Liver (tissue), 9 donors: ENCODE data around the gene VPS26C. TPM values are rescaled to one million over a fixed set of nuclear protein-coding genes. Genes with fewer than 3 reads are reported as not detected.

Source experiments
- DNase-seq: peaks from one replicate; pipeline ENCODE4 v3.0.0-alpha.2; 2017; ENCODE audit warnings: low spot score
- H3K27ac ChIP-seq, 2 donors: one replicate each; pipeline ENCODE4 v1.7.0; 2013; ENCODE audit warnings: inconsistent platforms in 2 of 2, low read length in 2 of 2, control low read depth in 1 of 2, low read depth in 1 of 2, mild to moderate bottlenecking in 1 of 2
- H3K27me3 ChIP-seq, 4 donors: one replicate each; pipeline versions ENCODE4 v1.6.1 to v1.7.0; 2013; ENCODE audit warnings: low read length in 3 of 4, inconsistent platforms in 1 of 4, mild to moderate bottlenecking in 1 of 4, moderate library complexity in 1 of 4; ENCODE audit not compliant: control insufficient read depth in 4 of 4, insufficient read depth in 4 of 4
- H3K36me3 ChIP-seq, 4 donors: one replicate each; pipeline versions ENCODE4 v1.6.1 to v1.7.0; 2013; ENCODE audit warnings: low read length in 3 of 4, mild to moderate bottlenecking in 3 of 4, low read depth in 1 of 4, moderate library complexity in 1 of 4; ENCODE audit not compliant: control insufficient read depth in 4 of 4, insufficient read depth in 3 of 4
- H3K4me1 ChIP-seq, 4 donors: one replicate each; pipeline versions ENCODE4 v1.6.1 to v1.7.0; 2013; ENCODE audit warnings: low read length in 3 of 4, mild to moderate bottlenecking in 3 of 4, moderate library complexity in 1 of 4; ENCODE audit not compliant: control insufficient read depth in 4 of 4, insufficient read depth in 4 of 4
- H3K4me3 ChIP-seq, 3 donors: one replicate each; pipeline versions ENCODE4 v1.6.1 to v1.7.0; 2013; ENCODE audit warnings: low read length in 3 of 3, control low read depth in 1 of 3, low read depth in 1 of 3, mild to moderate bottlenecking in 1 of 3
- H3K9ac ChIP-seq, 2 donors: one replicate each; pipeline ENCODE4 v1.7.0; 2013; ENCODE audit warnings: low read length in 2 of 2, mild to moderate bottlenecking in 2 of 2, moderate library complexity in 2 of 2, control low read depth in 1 of 2, low read depth in 1 of 2
- H3K9me3 ChIP-seq, 4 donors: one replicate each; pipeline versions ENCODE4 v1.6.1 to v1.7.0; 2013; ENCODE audit warnings: low read length in 3 of 4; ENCODE audit not compliant: control insufficient read depth in 4 of 4
- EGR1 ChIP-seq, 2 donors: IDR thresholded peaks; 2 replicates each; pipeline ENCODE4 v1.6.1; 2016 to 2018; ENCODE audit warnings: antibody characterized with exemption in 2 of 2, low read depth in 2 of 2
- FOXA1 ChIP-seq: IDR thresholded peaks from 2 replicates; pipeline ENCODE4 v1.6.1; 2016; ENCODE audit warnings: antibody characterized with exemption
- FOXA2 ChIP-seq: IDR thresholded peaks from 2 replicates; pipeline ENCODE4 v1.6.1; 2016; ENCODE audit warnings: antibody characterized with exemption
- GABPA ChIP-seq, 2 donors: IDR thresholded peaks in 1 of 2; conservative IDR thresholded peaks in 1 of 2; 2 replicates each; pipeline ENCODE4 v1.6.1; 2016; ENCODE audit warnings: antibody characterized with exemption in 2 of 2, mild to moderate bottlenecking in 1 of 2, moderate library complexity in 1 of 2
- HNF4A ChIP-seq, 2 donors: conservative IDR thresholded peaks; 2 replicates each; pipeline ENCODE4 v1.6.1; 2016; ENCODE audit warnings: antibody characterized with exemption in 2 of 2, mild to moderate bottlenecking in 2 of 2
- NR2F2 ChIP-seq: IDR thresholded peaks from 2 replicates; pipeline ENCODE4 v1.6.1; 2016; ENCODE audit warnings: antibody characterized with exemption
- RAD21 ChIP-seq, 2 donors: IDR thresholded peaks; 2 replicates each; pipeline ENCODE4 v1.6.1; 2016; ENCODE audit warnings: antibody characterized with exemption in 2 of 2, mild to moderate bottlenecking in 2 of 2
- REST ChIP-seq: IDR thresholded peaks from 2 replicates; pipeline ENCODE4 v1.6.1; 2016; ENCODE audit warnings: antibody characterized with exemption, mild to moderate bottlenecking
- SP1 ChIP-seq: IDR thresholded peaks from 2 replicates; pipeline ENCODE4 v1.6.1; 2018; ENCODE audit warnings: antibody characterized with exemption, mild to moderate bottlenecking
- YY1 ChIP-seq: IDR thresholded peaks from 2 replicates; pipeline ENCODE4 v1.6.1; 2016; ENCODE audit warnings: antibody characterized with exemption, mild to moderate bottlenecking
- ZBTB33 ChIP-seq: IDR thresholded peaks from 2 replicates; pipeline ENCODE4 v1.6.1; 2016; ENCODE audit warnings: antibody characterized with exemption
- WGBS: extraction: QIAGEN DNeasy Blood & Tissue Kit; methylation state at CpG from one replicate; pipeline ENCODE4 v1.1.7; 2013; 5-methylcytosine and 5-hydroxymethylcytosine counted together
- polyA plus RNA-seq, 2 donors: library from polyadenylated mRNA; stranded (reverse) in 1 of 2; unstranded in 1 of 2; fragments of 200-250 nt in 1 of 2; fragments of >200 nt in 1 of 2; fragmentation: Nextera tagmentation in 1 of 2; extraction: Ambion mirVana in 1 of 2; gene quantifications; one replicate each; pipeline versions ENCODE4 v1.2.1 to v1.2.3, GENCODE V29; 2013 to 2015
- total RNA-seq, 2 donors: library from RNA; depleted of rRNA; stranded (reverse); fragments of >200 nt; gene quantifications; one replicate each; pipeline ENCODE4 v1.2.3, GENCODE V29; 2014
- TF ChIP-seq, protein P1 (sequence below): fragments of 150-350 bp; IDR thresholded peaks from 2 replicates; pipeline ENCODE4 v1.5.1; 2017; ENCODE audit warnings: improper control_type of control experiment, low read depth, low read length; ENCODE audit not compliant: missing input control
- TF ChIP-seq, protein P2 (sequence below): IDR thresholded peaks from 2 replicates; pipeline ENCODE4 v1.6.1; 2016; ENCODE audit warnings: antibody characterized with exemption
- donor health status: healthy.
- donor health status: healthy.
- donor health status: healthy.
- donor health status: healthy.
- donor health status: healthy.

Gene VPS26C
- total and polyA plus RNA-seq, 4 donors: 16.3 to 37.7 (median 22.8) TPM

DNA sequence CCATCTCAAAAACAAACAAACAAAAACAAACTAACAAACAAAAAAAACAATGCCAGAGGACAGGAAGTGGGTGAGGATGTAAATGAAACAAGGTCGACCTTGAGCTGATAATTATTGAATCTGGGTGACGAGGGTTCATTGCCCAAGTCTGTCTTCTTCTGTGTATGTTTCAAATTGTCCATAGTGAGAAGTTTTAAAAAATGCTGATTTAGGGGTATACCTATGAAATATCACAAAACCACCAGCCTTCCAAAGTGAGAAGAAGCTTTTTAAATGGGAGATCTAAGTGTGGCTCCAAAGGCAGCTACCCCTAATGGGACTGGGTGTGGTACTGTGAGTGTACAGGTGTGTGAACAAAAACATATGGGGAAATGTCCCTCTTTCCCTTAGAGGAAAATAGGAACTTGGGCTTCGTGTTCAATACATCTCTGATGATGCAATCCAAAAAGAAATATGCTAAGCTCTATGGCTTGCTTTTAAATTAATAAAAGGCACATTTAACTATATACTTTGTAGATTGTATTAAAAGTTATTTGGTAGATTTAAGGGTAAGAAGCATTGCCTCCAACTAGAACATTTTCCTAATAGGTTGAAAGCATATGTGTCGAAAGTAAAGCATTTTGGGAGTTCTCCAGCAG is 33.1 kb upstream of the VPS26C start:
- Histone ChIP-seq H3K36me3 (no peaks in the 10 kb centered on the region), H3K9ac (no peak overlapping the region), H3K27ac (no peak overlapping the region), H3K27me3 (peaks cover 0 to 4% (median 0%) of the 10 kb centered on the region in 4 donors), H3K4me1 (no peaks in the 10 kb centered on the region), H3K9me3 (no peaks in the 10 kb centered on the region), H3K4me3 (no peak overlapping the region)
- DNase-seq: no peak
- TF ChIP-seq, protein P1, sequence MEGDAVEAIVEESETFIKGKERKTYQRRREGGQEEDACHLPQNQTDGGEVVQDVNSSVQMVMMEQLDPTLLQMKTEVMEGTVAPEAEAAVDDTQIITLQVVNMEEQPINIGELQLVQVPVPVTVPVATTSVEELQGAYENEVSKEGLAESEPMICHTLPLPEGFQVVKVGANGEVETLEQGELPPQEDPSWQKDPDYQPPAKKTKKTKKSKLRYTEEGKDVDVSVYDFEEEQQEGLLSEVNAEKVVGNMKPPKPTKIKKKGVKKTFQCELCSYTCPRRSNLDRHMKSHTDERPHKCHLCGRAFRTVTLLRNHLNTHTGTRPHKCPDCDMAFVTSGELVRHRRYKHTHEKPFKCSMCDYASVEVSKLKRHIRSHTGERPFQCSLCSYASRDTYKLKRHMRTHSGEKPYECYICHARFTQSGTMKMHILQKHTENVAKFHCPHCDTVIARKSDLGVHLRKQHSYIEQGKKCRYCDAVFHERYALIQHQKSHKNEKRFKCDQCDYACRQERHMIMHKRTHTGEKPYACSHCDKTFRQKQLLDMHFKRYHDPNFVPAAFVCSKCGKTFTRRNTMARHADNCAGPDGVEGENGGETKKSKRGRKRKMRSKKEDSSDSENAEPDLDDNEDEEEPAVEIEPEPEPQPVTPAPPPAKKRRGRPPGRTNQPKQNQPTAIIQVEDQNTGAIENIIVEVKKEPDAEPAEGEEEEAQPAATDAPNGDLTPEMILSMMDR: no peak
- TF ChIP-seq ZBTB33 (no peak), NR2F2 (no peak), REST (no peak), RAD21 (IDR thresholded peaks at IDR 0.05) (no peak), FOXA1 (no peak), FOXA2 (no peak), SP1 (no peak), EGR1 (IDR thresholded peaks at IDR 0.05; ENCODE audit: low read depth in 2 of 2) (no peak)
- 78% methylated on average over 4 of the region's 4 CpGs for WGBS

GRCh38 chr21:37297364-37297763 is 30.2 kb upstream of the VPS26C start:
- 85% methylated on average over 7 of the region's 7 CpGs for WGBS
- no peak for DNase-seq
- no peak for TF ChIP-seq HNF4A (conservative IDR thresholded peaks at IDR 0.05)
- no peak for TF ChIP-seq FOXA1
- TF ChIP-seq GABPA (IDR thresholded peaks at IDR 0.05 in 1 of 2, conservative IDR thresholded peaks at IDR 0.05 in 1 of 2): no peak
- no peak for TF ChIP-seq YY1
- TF ChIP-seq, protein P2, sequence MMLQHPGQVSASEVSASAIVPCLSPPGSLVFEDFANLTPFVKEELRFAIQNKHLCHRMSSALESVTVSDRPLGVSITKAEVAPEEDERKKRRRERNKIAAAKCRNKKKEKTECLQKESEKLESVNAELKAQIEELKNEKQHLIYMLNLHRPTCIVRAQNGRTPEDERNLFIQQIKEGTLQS: no peak
- TF ChIP-seq NR2F2: no peak
- TF ChIP-seq REST: no peak
- no peaks in the 10 kb centered on the region for H3K36me3 ChIP-seq
- peaks cover 0 to 4% (median 0%) of the 10 kb centered on the region in 4 donors for H3K27me3 ChIP-seq
- no peak overlapping the region for H3K9ac ChIP-seq
- H3K4me1 ChIP-seq: no peaks in the 10 kb centered on the region
- no peaks in the 10 kb centered on the region for H3K9me3 ChIP-seq
- no peak overlapping the region for H3K4me3 ChIP-seq
- H3K27ac ChIP-seq: no peak overlapping the region
